Measurements from ENCODE around the gene CRYZ. TPM values are rescaled to one million over a fixed set of nuclear protein-coding genes. Genes with fewer than 3 reads are reported as not detected.

The CRYZ gene
- total and polyA plus RNA-seq, 2 donors (not counting 3 experiments of a cell fraction or from before 2014, with no cell fraction given): 24.5 to 32.7 TPM

GRCh38 chr1:74737333-74737732 lies 4.5 kb upstream of the CRYZ start:
- POLR2A ChIA-PET: no interaction called here
- no peak overlapping the region for H3K27ac ChIP-seq (ENCODE audit: insufficient read depth, low read depth, low read length)
- dilution Hi-C loops (cut with MboI; ENCODE audit: extremely low pct_ligation_motif_present, low sequenced_read_pairs): no loop called here
- peaks cover 17% of the 10 kb centered on the region for H3K79me2 ChIP-seq (ENCODE audit: control insufficient read depth, insufficient read depth, low read length)
- BruUV-seq (replicated peaks): no TSS peak
- TF ChIP-seq MYC (IDR thresholded peaks at IDR 0.05; ENCODE audit: low read depth, low read length) (no peak), JUN (IDR thresholded peaks at IDR 0.05; ENCODE audit: borderline replicate concordance, insufficient read depth, insufficient read length, low read depth) (no peak), MAX (IDR thresholded peaks at IDR 0.05; ENCODE audit: insufficient read depth, insufficient read length) (no peak), GATA2 (IDR thresholded peaks at IDR 0.05; ENCODE audit: insufficient read depth, insufficient read length, low read depth, low read length) (no peak), POLR2A (IDR thresholded peaks at IDR 0.05; ENCODE audit: low read depth, low read length) (no peak), EZH2 (IDR thresholded peaks at IDR 0.05; ENCODE audit: borderline replicate concordance, low read depth, low read length, severe bottlenecking) (no peak), FOS (IDR thresholded peaks at IDR 0.05; ENCODE audit: borderline replicate concordance, insufficient read depth, low read length) (no peak), CTCF (IDR thresholded peaks at IDR 0.05; ENCODE audit: extremely low read depth in 1 of 2, insufficient read depth in 1 of 2, low read depth in 1 of 2, low read length in 2 of 2) (no peak), POLR2AphosphoS5 (IDR thresholded peaks at IDR 0.05; ENCODE audit: insufficient read depth, low read depth, low read length) (no peak)
- CTCF ChIA-PET: interaction anchor here (1.5 kb wide), 1 partner anchor 9 kb away, joined by 4 read pairs; no protein-coding TSS in a partner anchor
- H3K4me3 ChIP-seq (replicated peaks in 1 of 3; ENCODE audit: insufficient read depth in 1 of 3, low read depth in 1 of 3, low read length in 3 of 3): no peak overlapping the region
- H3K9me3 ChIP-seq (replicated peaks; ENCODE audit: control insufficient read depth, insufficient read depth, low read length): no peaks in the 10 kb centered on the region
- H3K36me3 ChIP-seq (ENCODE audit: control insufficient read depth in 2 of 2, extremely low read depth in 1 of 2, insufficient read depth in 2 of 2, low read length in 2 of 2): peaks cover 8 to 17% of the 10 kb centered on the region in 2 experiments
- no peak overlapping the region for H3K4me2 ChIP-seq (ENCODE audit: insufficient read depth, low read length)
- intact Hi-C loops (cut with micrococcal nuclease): loop anchor here (10.0 kb wide), 2 partner anchors 543 to 987 kb away; partner anchors contain the start of genes ACADM, FPGT and LRRIQ3
- FAIRE-seq (no peak), DNase-seq (ENCODE audit: low read depth, low spot score) (no peak)
- no peak overlapping the region for H3K9ac ChIP-seq (replicated peaks; ENCODE audit: extremely low read depth, insufficient read depth, low read length)
- no peaks in the 10 kb centered on the region for H3K9me1 ChIP-seq (replicated peaks; ENCODE audit: control insufficient read depth, extremely low read depth, insufficient read depth, low read length)
- peaks cover 12% of the 10 kb centered on the region for H3K4me1 ChIP-seq (ENCODE audit: control insufficient read depth, extremely low read depth, insufficient read depth, low read length)
- H4K20me1 ChIP-seq (replicated peaks; ENCODE audit: control insufficient read depth, extremely low read depth, insufficient read depth, low read length): no peaks in the 10 kb centered on the region
- no peak overlapping the region for H2AFZ ChIP-seq (ENCODE audit: low read depth, low read length)
- no peaks in the 10 kb centered on the region for H3K27me3 ChIP-seq (ENCODE audit: control insufficient read depth in 2 of 2, insufficient read depth in 2 of 2, low read length in 2 of 2)

Data from endothelial cell of umbilical vein (primary cell).